Effector memory CD8-positive, alpha-beta T cell (primary cell): Measurements from ENCODE around the gene HMOX1.
A peak's percentile ranks its signal among the peaks of the same experiment; 100 is the strongest.
"Not testable (repeated sequence)": the region's sequence is repeated elsewhere in the genome, so short reads cannot be mapped to it uniquely, and the experiment has no call there.

Source experiments
- ATAC-seq: fragments of 150-1000 bp; cut with Tn5 transposase; replicated peaks from 2 replicates; pipeline ENCODE4 v1.10.0; 2021; ENCODE audit warnings: mild to moderate bottlenecking, moderate library complexity
- DNase-seq, 3 experiments: peaks; one replicate each; pipeline ENCODE4 v3.0.0; 2021
- H3K27ac Mint-ChIP-seq, 2 donors: one replicate each; pipeline ENCODE4 v1.8.0; 2022; ENCODE audit warnings: mild to moderate bottlenecking in 2 of 2, mixed read lengths in 2 of 2, moderate library complexity in 2 of 2
- H3K27me3 Mint-ChIP-seq, 2 donors: one replicate each; pipeline ENCODE4 v1.8.0; 2022; ENCODE audit warnings: mixed read lengths in 2 of 2
- H3K36me3 Mint-ChIP-seq: one replicate; pipeline ENCODE4 v1.8.0; 2022; ENCODE audit warnings: mild to moderate bottlenecking, moderate library complexity, mixed read lengths; ENCODE audit not compliant: insufficient read depth
- H3K4me1 Mint-ChIP-seq, 2 donors: one replicate each; pipeline ENCODE4 v1.8.0; 2022; ENCODE audit warnings: low read depth in 2 of 2, mixed read lengths in 2 of 2
- H3K4me3 Mint-ChIP-seq, 2 donors: one replicate each; pipeline ENCODE4 v1.8.0; 2022; ENCODE audit warnings: mild to moderate bottlenecking in 2 of 2, mixed read lengths in 2 of 2, moderate library complexity in 2 of 2
- H3K9me3 Mint-ChIP-seq, 2 donors: one replicate each; pipeline ENCODE4 v1.8.0; 2022; ENCODE audit warnings: mixed read lengths in 2 of 2

Gene HMOX1

GRCh38 chr22:35394810-35395563 is 14.1 kb downstream of the HMOX1 start:
- Mint-ChIP-seq H3K4me1 (peaks cover 2 to 9% of the 10 kb centered on the region in 2 donors), H3K36me3 (peaks cover 7% of the 10 kb centered on the region), H3K9me3 (no peaks in the 10 kb centered on the region), H3K4me3 (no peak overlapping the region), H3K27ac (no peak overlapping the region), H3K27me3 (peaks cover under 1 to 8% of the 10 kb centered on the region in 2 donors)
- no peak for ATAC-seq
- DNase-seq: no peak

GRCh38 chr22:35396622-35397021 is 15.7 kb downstream of the HMOX1 start:
- Mint-ChIP-seq H3K36me3 (peaks cover 10% of the 10 kb centered on the region), H3K4me1 (peaks cover 12 to 21% of the 10 kb centered on the region in 2 donors)
- H3K27ac Mint-ChIP-seq, DNase-seq, H3K9me3 Mint-ChIP-seq, H3K4me3 Mint-ChIP-seq, H3K27me3 Mint-ChIP-seq, ATAC-seq: not testable (repeated sequence)

DNA sequence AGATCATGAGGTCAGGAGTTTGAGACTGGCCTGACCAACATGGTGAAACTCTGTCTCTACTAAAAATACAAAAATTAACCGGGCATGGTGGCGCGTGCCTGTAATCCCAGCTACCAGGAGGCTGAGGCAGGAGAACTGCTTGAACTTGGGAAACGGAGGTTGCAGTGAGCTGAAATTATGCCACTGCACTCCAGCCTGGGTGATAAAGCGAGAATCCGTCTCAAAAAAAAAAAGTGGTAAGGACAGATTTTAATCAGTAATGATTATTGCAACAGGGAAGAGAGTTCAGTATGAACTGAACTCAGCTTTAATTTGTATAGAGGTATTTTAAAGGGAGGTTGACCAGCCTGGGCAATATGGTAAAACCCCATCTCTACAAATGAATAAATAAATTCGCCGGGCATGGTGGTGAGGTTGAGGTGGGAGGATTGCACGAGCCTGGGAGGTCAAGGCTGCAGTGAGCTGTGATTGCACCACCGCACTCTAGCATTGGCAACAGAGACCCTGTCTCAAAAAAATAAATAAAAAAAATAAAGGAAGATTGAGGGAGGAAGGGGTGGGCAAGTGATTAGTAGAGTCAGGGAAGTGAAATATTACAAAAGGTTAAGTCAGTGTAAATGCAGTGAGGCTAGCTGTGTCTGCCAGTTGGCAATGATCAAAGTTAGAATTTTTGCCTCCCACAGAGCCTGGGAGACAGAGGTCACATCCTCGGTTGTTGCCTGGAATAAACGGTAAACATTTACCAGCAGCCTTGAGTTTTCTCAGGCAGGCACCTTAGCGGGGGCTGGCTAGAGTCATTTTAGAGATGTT is 16.4 kb downstream of the HMOX1 start:
- H3K4me3 Mint-ChIP-seq: no peak overlapping the region
- DNase-seq (no peak), ATAC-seq (no peak)
- peaks cover 13% of the 10 kb centered on the region for H3K36me3 Mint-ChIP-seq
- H3K27ac Mint-ChIP-seq: peak overlapping the region in 1 of 2 donors; percentile 20
- H3K9me3 Mint-ChIP-seq: no peaks in the 10 kb centered on the region
- no peaks in the 10 kb centered on the region for H3K27me3 Mint-ChIP-seq
- peaks cover 13 to 23% of the 10 kb centered on the region in 2 donors for H3K4me1 Mint-ChIP-seq

GRCh38 chr22:35398591-35398973 is 17.7 kb downstream of the HMOX1 start:
- Mint-ChIP-seq H3K9me3 (no peaks in the 10 kb centered on the region), H3K27me3 (no peaks in the 10 kb centered on the region), H3K4me3 (peak overlapping the region; percentile 100), H3K27ac (peak overlapping the region in 1 of 2 donors; percentile 38), H3K36me3 (peaks cover 14% of the 10 kb centered on the region), H3K4me1 (peaks cover 18 to 26% of the 10 kb centered on the region in 2 donors)
- DNase-seq: no peak
- ATAC-seq: no peak

- Mint-ChIP-seq H3K36me3 (peaks cover 20% of the 10 kb centered on the region), H3K9me3 (no peaks in the 10 kb centered on the region), H3K27ac (peak overlapping the region; percentile 96), H3K27me3 (no peaks in the 10 kb centered on the region), H3K4me3 (peak overlapping the region; percentile 100), H3K4me1 (peaks cover 18 to 25% of the 10 kb centered on the region in 2 donors)
- DNase-seq (no peak), ATAC-seq (no peak)
Observed at GRCh38 chr22:35399114-35399677, 18.3 kb downstream of the HMOX1 start.

DNA sequence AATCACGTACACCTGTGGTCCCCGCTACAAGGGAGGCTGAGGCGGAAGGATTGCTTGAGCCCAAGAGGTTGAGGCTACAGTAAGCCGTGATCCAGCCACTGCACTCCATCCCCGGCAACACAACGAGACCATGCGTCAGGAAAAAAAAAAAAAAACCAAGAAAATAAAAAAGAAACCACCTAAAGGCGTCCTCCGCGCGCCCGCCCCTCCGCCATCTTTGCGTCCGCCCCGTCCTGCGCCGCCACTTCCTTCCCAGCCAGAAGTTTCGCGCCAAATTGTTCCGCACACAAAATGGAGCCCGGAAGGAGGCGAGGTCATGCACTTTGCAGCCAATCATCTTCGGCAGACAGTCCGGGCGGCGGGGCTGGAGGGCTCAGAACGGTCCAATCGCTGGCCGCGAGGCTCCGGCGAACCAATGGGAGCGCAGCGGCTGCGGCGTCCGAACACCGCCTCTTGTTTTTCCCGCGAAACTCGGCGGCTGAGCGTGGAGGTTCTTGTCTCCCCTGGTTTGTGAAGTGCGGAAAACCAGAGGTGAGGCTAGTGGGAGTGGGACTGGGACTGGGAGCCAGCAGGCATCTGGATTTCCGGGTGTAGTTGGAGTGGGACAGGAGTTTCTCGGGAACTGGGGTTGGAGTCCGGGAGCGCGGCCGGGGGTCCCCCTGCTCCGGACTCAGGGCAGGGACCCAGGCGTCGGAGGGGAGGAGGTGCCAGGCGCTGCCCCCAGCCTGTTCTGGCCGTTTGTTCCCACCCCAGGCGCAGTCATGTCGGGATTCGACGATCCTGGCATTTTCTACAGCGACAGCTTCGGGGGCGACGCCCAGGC is 19.0 kb downstream of the HMOX1 start, which contains the start of gene MCM5:
TSS of gene MCM5 (plus strand) at position 463 of the 823 bp plus-strand sequence. CDS start at position 762, 299 bp downstream.
- peaks cover 18 to 25% of the 10 kb centered on the region in 2 donors for H3K4me1 Mint-ChIP-seq

DNA sequence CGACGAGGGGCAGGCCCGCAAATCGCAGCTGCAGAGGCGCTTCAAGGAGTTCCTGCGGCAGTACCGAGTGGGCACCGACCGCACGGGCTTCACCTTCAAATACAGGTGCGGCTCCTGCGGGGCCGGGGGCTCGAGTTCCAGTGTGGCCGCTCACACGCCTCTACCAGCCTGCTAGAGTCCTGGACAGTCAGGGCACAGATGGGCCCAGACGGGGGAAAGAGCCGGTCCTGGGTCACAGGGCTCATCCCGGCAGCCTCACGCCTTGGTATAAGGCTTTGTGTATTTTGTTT is 19.6 kb downstream of the HMOX1 start:
- H3K4me1 Mint-ChIP-seq: peaks cover 18 to 25% of the 10 kb centered on the region in 2 donors
- no peak for DNase-seq

More for the DNA sequence above, 19.0 kb downstream of the HMOX1 start, which contains the start of gene MCM5:
- ATAC-seq: peak; percentile 99
- Mint-ChIP-seq H3K4me3 (peak within 1 kb of the TSS; percentile 100), H3K9me3 (no peaks in the 10 kb centered on the region), H3K27me3 (no peaks in the 10 kb centered on the region), H3K27ac (peak within 1 kb of the TSS; percentile 96), H3K36me3 (peaks cover 27% of the 10 kb centered on the region)
- peak; percentile 94 to 97 (median 95) for DNase-seq

GRCh38 chr22:35401863-35402262 is 21.0 kb downstream of the HMOX1 start:
- H3K27me3 Mint-ChIP-seq: no peaks in the 10 kb centered on the region
- DNase-seq (no peak), ATAC-seq (no peak)
- no peaks in the 10 kb centered on the region for H3K9me3 Mint-ChIP-seq
- H3K27ac Mint-ChIP-seq: no peak overlapping the region
- H3K36me3 Mint-ChIP-seq: peaks cover 43% of the 10 kb centered on the region
- H3K4me3 Mint-ChIP-seq: peak overlapping the region in 1 of 2 donors; percentile 100
- H3K4me1 Mint-ChIP-seq: peaks cover 18 to 27% of the 10 kb centered on the region in 2 donors

More for the DNA sequence above, 19.6 kb downstream of the HMOX1 start:
- H3K9me3 Mint-ChIP-seq: no peaks in the 10 kb centered on the region
- peak overlapping the region; percentile 96 for H3K27ac Mint-ChIP-seq
- H3K4me3 Mint-ChIP-seq: peak overlapping the region; percentile 100
- H3K27me3 Mint-ChIP-seq: no peaks in the 10 kb centered on the region
- H3K36me3 Mint-ChIP-seq: peaks cover 33% of the 10 kb centered on the region
- peak; percentile 7 for ATAC-seq

DNA sequence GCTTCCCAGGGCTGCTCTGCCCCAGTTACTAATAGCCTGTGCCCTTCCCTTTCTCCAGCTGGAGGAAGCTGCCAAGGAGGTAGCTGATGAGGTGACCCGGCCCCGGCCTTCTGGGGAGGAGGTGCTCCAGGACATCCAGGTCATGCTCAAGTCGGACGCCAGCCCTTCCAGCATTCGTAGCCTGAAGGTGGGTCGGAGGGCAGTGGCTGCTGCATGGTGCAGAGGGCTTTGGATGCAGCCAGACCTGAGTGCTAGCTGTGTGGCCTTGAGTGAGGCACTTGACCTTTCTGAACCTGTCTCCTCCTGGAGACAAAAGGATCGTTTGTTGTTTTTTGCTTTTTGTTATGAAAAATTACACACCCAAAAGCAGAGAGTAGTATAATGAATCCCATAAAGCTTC is 22.5 kb downstream of the HMOX1 start:
- no peak overlapping the region for H3K4me3 Mint-ChIP-seq
- ATAC-seq: no peak
- H3K36me3 Mint-ChIP-seq: peaks cover 56% of the 10 kb centered on the region

DNA sequence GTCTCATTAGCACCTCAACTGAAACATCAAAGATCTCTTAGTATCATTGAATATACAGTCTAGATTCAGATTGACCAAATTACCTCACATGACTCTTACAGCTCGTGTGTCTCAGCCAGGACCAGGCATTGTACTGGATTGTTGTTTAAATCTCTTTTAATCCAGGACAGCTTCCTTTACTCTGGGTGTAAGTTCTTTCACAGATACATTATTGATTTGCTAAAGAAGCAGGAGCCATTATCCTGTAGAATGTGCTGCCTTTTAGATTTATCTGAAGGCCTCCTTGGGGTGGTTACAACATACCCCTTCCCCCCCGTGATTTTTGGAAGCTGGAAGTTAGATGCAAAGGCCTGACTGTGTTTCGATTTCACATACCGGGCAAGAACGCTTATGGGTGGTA is 23.3 kb downstream of the HMOX1 start:
- Mint-ChIP-seq H3K9me3 (no peaks in the 10 kb centered on the region), H3K4me1 (peaks cover 18 to 31% of the 10 kb centered on the region in 2 donors), H3K27ac (no peak overlapping the region), H3K27me3 (no peaks in the 10 kb centered on the region), H3K36me3 (peaks cover 64% of the 10 kb centered on the region), H3K4me3 (no peak overlapping the region)
- ATAC-seq (no peak), DNase-seq (no peak)

More for the DNA sequence above, 22.5 kb downstream of the HMOX1 start:
- DNase-seq: no peak
- H3K9me3 Mint-ChIP-seq: no peaks in the 10 kb centered on the region
- H3K27me3 Mint-ChIP-seq: no peaks in the 10 kb centered on the region
- peaks cover 18 to 31% of the 10 kb centered on the region in 2 donors for H3K4me1 Mint-ChIP-seq
- H3K27ac Mint-ChIP-seq: peak overlapping the region in 1 of 2 donors; percentile 8

GRCh38 chr22:35406443-35406842 is 25.5 kb downstream of the HMOX1 start:
- Mint-ChIP-seq H3K27me3 (no peaks in the 10 kb centered on the region), H3K9me3 (no peaks in the 10 kb centered on the region), H3K4me3 (no peak overlapping the region), H3K36me3 (peaks cover 65% of the 10 kb centered on the region), H3K27ac (no peak overlapping the region), H3K4me1 (peaks cover 14 to 18% of the 10 kb centered on the region in 2 donors)
- DNase-seq: no peak
- no peak for ATAC-seq

DNA sequence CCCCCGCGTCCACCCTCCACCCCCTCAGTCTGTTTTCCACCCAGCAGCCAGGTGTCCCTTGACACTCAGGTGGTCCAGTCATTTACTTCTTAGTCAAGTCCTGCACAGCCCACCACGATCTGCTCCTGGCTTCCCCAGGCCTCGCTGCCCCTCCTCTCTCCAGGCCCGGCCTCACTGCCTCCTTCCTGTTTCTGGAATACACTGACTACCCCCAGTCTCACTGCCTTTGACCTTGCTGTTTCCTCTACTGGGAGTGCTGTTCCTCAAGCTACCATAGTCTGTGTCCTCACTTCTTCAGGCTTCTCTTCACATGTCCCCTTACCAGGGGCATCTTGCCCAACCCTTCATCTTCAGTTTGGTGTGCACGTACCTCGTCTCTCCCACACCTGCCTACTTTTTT is 26.5 kb downstream of the HMOX1 start:
- no peaks in the 10 kb centered on the region for H3K27me3 Mint-ChIP-seq
- H3K4me1 Mint-ChIP-seq: peaks cover 11 to 15% of the 10 kb centered on the region in 2 donors
- peaks cover 69% of the 10 kb centered on the region for H3K36me3 Mint-ChIP-seq
- no peak overlapping the region for H3K4me3 Mint-ChIP-seq
- H3K9me3 Mint-ChIP-seq: no peaks in the 10 kb centered on the region
- ATAC-seq (no peak), DNase-seq (no peak)
- H3K27ac Mint-ChIP-seq: peak overlapping the region; percentile 32 to 46
